ENCODE data around the gene LYRM2.

DNA sequence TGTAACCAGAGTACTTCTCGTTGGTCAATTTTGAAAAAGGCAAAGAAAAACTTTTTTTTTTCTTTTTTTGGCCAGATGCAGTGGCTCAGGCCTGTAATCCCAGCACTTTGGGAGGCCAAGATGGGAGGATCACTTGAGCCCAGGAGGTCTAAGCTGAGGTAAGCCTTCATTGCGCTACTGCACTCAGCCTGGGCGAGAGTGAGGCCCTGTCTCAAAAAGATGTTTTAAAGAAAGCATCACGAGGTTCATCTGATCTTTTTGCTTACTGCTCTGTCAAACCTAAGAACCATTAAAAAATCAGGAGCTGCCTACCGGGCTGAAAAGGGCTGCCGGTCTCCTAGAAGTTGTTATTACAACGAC is 607 bp downstream of the LYRM2 start:
- TF ChIP-seq CTCF (IDR thresholded peaks at IDR 0.05; ENCODE audit: insufficient read depth, low read length, poor library complexity, severe bottlenecking) (no peak), EZH2phosphoT487 (conservative IDR thresholded peaks at IDR 0.05; ENCODE audit: low read length) (no peak)

All from SU-DHL-6 (cell line).